GM10248 (cell line): ENCODE data around the gene NTHL1.

Experiments
- CTCF ChIA-PET: fragments of 300-600 bp; sonication (Branson Sonifier 250); formaldehyde crosslinking; extraction: SDS; loops from one replicate; lab custom pipeline; 2021; ENCODE audit warnings: antibody characterized with exemption; lab: Yijun Ruan, JAX
- POLR2A ChIA-PET: fragments of 350-650 bp; sonication (Branson Sonifier 250); formaldehyde crosslinking; extraction: SDS; loops from one replicate; lab custom pipeline; 2020; ENCODE audit warnings: antibody characterized with exemption; lab: Yijun Ruan, JAX
- DNase-seq: peaks from one replicate; pipeline ENCODE4 v3.0.0; 2012; ENCODE audit errors: extremely low spot score
- TF ChIP-seq, protein P1 (sequence below): IDR thresholded peaks from 2 replicates; pipeline ENCODE4 v1.5.1; 2012; ENCODE audit warnings: mild to moderate bottlenecking, low read depth; ENCODE audit errors: extremely low read depth, missing control alignments, control extremely low read depth

NTHL1 gene

DNA sequence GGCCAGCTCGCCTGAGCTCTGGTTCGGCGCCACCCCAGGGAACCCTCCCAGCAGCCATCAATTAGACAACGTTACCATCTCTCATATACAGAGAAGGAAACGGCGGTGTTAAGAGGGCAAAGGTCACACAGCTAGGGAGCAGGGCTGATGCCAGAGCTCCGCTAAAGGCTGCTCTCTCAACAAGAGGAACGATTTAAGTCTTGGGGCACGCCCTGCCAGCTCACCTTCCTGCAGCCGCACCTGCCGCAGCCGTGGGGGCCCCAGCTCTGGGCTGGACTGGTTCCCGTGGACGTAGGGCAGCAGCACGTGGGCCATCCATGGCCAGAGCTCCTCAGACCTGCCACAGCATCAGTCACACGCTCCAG is 44.6 kb upstream of the NTHL1 start:
- DNase-seq, result no peak
- POLR2A ChIA-PET, result interaction anchor here (0.5 to 1.2 kb wide), 2 partner anchors 42 to 63 kb away, joined by 4 to 11 read pairs; partner anchors contain the start of gene TRAF7
- TF ChIP-seq, protein P1, sequence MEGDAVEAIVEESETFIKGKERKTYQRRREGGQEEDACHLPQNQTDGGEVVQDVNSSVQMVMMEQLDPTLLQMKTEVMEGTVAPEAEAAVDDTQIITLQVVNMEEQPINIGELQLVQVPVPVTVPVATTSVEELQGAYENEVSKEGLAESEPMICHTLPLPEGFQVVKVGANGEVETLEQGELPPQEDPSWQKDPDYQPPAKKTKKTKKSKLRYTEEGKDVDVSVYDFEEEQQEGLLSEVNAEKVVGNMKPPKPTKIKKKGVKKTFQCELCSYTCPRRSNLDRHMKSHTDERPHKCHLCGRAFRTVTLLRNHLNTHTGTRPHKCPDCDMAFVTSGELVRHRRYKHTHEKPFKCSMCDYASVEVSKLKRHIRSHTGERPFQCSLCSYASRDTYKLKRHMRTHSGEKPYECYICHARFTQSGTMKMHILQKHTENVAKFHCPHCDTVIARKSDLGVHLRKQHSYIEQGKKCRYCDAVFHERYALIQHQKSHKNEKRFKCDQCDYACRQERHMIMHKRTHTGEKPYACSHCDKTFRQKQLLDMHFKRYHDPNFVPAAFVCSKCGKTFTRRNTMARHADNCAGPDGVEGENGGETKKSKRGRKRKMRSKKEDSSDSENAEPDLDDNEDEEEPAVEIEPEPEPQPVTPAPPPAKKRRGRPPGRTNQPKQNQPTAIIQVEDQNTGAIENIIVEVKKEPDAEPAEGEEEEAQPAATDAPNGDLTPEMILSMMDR, result no peak
- CTCF ChIA-PET, result interaction anchor here (1.9 kb wide), 1 partner anchor 69 kb away, joined by 4 read pairs; no protein-coding TSS in a partner anchor

DNA sequence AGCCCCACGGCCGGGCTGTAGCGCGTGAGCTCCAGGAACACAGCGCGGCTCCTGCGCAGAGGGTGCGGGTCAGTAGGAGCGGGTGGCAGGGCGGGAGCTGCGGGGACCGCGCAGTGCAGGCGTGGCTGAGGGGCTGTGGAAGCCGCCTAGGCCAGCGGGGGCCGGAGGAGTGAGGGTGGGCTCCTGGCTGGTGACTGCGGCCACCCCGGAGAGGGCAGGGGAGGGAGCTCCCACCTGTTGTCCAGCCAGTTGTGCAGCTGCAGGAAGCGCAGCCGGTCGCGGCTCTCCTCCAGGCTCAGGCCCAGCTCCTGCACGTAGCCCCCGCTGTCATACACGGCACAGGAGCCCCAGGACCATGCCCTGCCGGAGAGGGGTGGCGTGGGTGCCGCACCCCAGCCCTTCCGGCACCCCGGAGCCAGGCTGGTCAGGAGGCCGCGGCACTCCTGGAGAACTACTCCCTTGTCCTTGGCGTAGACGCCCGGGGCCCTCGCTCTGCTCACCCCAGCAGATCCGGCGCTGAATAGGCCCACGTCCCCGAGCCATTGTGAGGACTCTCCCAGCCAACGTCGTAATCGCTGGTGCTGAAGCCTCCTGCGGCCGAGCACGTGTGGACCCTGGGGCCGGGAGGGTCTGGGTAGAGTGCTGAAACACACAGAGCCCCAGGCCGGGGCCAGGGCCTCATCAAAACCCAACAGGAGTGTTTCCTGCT is 44.1 kb upstream of the NTHL1 start:
- ChIA-PET POLR2A (interaction anchor here (0.5 to 1.2 kb wide), 2 partner anchors 42 to 64 kb away, joined by 4 to 11 read pairs; partner anchors contain the start of gene TRAF7), CTCF (interaction anchor here (1.9 kb wide), 1 partner anchor 69 kb away, joined by 4 read pairs; no protein-coding TSS in a partner anchor)
- TF ChIP-seq, protein P1, result no peak
- DNase-seq, result no peak

DNA sequence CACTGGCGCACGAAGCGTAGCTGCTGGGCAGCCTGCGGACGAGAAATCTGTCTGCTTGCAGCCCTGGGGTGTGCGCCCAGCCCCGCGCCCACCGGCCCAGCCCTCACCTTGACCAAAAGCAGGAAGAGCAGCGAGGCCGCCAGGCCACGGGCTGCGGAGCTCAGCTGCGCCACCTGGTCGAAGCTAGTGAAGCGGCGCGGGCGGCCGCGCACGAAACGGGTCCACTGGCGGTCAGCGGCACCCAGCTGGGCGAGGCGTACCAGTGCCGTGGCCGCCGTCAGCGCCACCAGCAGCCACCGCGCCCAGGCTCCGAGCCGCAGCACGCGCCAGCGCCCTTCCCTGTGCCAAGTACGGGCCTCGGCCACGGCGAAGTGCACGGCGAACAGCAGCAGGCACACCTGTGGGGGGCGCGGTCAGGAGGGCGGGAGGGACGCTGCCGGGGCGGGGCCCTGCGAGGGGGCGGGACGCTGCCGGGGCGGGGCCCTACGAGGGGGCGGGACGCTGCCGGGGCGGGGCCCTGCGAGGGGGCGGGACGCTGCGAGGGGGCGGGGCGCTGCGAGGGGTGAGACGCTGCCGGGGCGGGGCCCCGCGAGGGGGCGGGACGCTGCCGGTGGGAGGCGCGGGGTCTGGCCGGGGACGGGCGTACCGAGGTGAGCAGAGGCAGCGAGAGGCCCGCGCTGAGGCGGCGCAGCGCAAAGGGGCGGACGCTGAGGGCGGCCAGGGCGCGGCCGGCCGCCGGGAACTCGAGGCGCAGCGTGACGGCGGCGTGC is 43.3 kb upstream of the NTHL1 start:
- CTCF ChIA-PET, result interaction anchor here (1.9 kb wide), 1 partner anchor 68 kb away, joined by 4 read pairs; no protein-coding TSS in a partner anchor

DNA sequence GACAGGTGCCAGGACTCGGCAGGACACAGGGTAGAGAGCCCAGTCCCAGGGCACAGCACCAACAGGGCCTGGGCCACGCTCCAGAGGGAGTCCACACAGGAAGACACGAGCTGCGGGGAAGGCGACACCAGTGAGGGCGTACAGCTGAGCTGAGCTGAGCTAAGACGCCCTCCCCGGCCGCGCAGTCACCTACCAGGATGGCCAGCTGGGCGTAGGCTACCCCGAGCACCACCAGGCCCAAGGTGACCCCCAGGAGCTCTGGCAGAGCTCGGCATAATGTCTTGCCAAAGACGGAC is 42.8 kb upstream of the NTHL1 start:
- TF ChIP-seq, protein P1, result no peak
- no peak for DNase-seq
- ChIA-PET POLR2A (interaction anchor here (0.6 to 0.8 kb wide), 2 partner anchors 65 to 72 kb away, joined by 4 to 7 read pairs; partner anchors contain the start of gene TRAF7), CTCF (interaction anchor here (1.9 kb wide), 1 partner anchor 68 kb away, joined by 4 read pairs; no protein-coding TSS in a partner anchor)

More for the DNA sequence above, 43.3 kb upstream of the NTHL1 start:
- POLR2A ChIA-PET, result interaction anchor here (0.6 to 0.8 kb wide), 2 partner anchors 64 to 73 kb away, joined by 4 to 7 read pairs; partner anchors contain the start of gene TRAF7
- peak; percentile 81 for DNase-seq
- TF ChIP-seq, protein P1, result no peak

DNA sequence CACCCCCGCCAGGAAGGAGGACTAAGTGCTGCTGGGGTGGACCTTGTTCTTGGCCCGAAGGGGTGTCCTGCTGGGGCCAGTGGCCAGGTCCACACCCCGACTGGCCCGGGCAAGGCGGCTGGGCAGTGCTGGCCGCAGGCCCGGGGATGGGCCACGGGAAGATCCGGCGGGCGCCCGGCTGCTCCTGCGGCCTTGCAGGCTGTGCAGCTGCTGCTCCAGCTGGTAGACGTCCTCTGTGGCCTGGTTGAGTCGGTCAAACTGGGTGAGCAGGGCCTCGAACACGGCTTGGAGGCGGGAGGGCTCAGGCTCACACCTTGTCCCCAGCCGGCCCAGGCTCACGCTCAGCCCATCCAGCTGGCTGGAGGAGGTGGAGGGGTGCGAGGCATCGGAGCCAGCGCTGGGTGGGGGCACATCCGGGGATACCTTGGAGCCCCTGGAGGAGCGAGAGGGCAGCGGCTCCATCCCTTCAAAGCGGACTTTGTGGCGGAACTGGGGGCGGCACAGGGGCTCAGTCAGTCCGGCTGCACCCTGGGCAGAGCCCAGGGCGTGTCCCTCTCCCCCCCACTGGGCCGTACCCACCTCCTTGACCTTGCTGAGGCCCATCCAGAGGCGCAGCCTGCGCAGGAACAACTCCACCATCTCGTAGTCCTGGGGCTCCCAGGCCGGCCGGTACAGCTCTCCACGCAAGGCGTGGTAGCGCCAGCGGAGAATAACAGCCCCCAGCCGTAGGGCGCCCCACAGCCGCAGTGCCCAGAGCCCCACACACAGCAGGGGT is 42.3 kb upstream of the NTHL1 start:
- no peak for DNase-seq
- CTCF ChIA-PET, result no interaction called here
- TF ChIP-seq, protein P1, result no peak
- POLR2A ChIA-PET, result interaction anchor here (0.6 to 0.8 kb wide), 2 partner anchors 65 to 72 kb away, joined by 4 to 7 read pairs; partner anchors contain the start of gene TRAF7
